Measurements from ENCODE around the gene USP3.
"Not testable (repeated sequence)": the region's sequence is repeated elsewhere in the genome, so short reads cannot be mapped to it uniquely, and the experiment has no call there.

The USP3 gene

DNA sequence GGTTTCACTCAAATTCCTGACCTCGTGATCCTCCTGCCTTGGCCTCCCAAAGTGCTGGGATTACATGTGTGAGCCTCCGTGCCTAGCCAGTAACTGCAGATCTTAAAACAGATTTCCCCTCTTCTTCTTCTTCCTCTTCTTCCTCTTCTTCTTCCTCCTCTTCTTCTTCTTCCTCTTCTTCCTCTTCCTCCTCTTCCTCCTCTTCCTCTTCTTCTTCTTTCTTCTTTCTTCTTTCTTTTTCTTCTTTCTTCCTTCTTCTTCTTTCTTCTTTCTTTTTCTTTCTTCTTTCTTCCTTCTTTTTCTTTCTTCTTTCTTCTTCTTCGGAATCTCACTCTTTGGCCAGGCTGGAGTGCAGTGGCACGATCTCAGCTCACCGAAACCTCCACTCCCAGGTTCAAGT is 7.8 kb downstream of the USP3 start:
- no peak for DNase-seq (ENCODE audit: low read depth, low spot score)

DNA sequence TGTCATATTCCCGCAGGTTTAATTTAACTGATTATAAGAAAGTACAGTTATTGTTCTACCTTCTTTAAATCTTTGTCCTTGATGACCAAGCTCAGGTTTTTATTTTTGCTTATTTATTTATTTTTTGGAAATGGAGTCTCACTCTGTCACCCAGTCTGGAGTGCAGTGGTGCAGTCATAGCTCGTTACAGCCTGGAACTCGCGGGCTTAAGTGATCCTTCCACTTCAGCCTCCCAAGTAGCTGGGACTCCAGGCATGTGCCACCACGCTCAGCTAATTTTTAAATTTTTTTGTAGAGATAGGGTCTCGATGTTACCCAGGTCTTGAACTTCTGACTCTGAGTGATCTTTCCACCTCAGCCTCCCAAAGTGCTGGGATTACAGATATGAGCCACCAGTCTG is 8.9 kb downstream of the USP3 start:
- no peak for DNase-seq (ENCODE audit: low read depth, low spot score)

DNA sequence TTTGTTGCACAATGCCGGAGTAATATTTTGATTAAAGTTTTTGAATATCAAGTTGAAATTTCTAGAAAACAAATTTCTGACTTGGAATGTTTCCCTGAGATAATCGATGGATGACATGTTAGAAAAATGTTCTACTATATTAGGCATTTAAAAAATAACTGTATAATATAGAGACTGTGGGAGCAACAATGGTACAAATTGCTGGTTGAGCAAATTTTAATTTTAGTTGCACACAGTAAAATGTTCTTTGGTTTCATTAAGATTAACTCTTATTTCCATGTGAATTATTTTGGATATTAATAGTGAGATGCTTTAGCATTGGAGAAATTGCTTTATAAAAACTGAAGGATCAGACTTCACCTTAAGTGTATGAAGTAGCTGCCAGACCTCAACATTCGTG is 9.3 kb downstream of the USP3 start:
- no peak for DNase-seq (ENCODE audit: low read depth, low spot score)

DNA sequence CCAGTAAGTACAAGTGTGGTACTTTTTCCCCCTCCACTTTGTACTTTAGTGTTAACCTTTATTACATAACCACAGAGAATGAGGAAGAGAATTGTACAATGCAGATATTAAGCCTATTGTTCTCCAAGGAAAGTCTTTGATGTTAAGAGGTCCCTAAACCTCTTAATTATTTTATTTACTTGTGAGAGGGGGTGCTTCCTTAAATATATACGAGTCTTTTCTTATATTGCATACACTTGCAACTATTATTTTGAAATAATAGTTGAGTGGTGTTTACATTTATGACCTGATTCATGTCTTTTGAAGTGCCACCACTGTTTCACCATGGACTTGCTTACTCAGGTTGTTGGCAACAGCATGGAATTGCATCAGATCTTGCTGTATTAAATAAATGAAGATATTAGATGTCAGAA is 10.1 kb downstream of the USP3 start:
- DNase-seq (ENCODE audit: low read depth, low spot score), result no peak

DNA sequence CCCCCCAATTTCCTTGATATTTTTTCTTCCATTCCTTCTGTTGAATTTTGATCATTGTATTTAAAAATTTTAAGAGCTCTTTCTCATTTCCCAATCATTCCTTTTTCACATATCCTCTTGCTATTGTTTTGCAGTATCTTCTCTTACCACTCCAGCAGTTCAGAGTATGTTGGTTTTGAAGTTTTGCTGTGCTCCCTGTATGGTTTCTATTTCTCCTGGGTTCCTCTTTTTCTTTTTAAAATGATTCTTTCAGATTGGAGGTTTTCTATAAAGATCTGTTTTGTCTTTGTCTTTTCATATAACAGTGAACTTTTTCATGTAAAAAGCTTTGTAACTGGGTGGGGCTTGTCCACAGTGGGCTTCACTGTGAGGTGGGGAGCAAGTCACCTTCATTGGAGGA is 12.8 kb downstream of the USP3 start:
- DNase-seq (ENCODE audit: low read depth, low spot score), result no peak

DNA sequence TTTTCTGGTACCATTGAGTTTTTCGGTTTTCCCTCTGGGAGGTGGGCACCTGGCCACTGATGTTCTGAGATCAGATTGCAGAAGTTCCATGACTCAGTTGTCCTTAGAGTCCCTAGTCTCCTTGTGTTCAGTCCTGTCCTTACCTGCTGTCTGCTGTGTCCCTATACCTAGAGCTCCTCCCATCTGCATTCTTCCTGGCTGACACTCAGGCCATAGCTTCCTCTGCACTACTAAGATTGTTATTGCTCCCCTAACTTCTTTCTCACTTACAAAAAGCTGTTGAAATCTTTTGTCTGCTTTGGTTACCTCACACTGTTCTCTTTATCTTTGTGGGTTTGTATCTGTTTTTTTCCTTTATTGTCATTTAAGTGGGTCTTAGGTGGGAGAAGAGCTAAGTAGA is 13.2 kb downstream of the USP3 start:
- no peak for DNase-seq (ENCODE audit: low read depth, low spot score)

DNA sequence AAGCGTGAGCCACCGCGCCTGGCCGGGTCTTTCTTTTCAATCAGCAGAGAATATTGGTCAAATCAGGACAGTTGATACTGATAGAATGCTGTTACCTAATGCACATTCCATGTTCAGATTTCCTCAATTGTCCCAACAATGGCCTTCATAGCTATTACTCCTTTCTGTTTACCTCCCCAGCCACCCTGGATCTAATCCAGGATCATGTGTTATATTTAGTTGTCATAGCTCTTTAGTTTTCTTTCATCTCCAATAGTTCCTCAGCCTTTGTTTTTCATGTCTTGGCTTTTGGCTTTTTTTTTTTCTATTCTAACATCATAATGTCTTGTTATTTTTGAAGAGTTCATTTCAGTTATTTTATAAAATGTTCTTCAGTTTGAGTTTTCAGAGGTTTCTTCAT is 14.6 kb downstream of the USP3 start:
- no peak for DNase-seq (ENCODE audit: low read depth, low spot score)

DNA sequence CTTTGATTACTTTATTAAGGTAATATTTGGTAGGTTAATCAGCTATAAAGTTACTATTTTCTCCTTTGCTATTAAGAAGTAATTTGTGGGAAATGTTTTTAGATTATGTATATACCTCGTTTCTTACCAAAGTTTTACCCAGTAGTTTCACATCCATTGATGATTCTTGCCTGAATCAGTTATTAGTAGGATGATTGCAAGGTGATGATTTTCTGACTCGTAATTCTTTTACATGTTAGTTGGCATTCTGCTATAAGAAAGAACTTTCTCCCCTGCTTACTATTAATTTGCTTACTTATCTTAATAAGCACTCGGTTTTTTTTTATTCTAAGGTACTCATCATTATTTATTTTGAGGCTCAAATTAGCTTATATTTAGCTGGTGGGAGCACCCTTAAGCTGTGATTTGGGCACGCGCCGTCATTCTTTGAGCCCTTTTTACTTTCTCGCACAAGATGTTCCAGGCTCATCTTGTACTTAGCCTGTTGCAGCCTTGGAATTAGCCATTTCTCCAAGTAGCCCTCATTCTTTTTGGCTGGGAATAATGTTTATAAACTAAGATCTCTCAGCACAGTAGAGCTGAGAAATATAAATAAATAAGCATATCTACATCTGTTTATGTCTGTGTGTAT is 15.3 kb downstream of the USP3 start:
- no peak for DNase-seq (ENCODE audit: low read depth, low spot score)

DNA sequence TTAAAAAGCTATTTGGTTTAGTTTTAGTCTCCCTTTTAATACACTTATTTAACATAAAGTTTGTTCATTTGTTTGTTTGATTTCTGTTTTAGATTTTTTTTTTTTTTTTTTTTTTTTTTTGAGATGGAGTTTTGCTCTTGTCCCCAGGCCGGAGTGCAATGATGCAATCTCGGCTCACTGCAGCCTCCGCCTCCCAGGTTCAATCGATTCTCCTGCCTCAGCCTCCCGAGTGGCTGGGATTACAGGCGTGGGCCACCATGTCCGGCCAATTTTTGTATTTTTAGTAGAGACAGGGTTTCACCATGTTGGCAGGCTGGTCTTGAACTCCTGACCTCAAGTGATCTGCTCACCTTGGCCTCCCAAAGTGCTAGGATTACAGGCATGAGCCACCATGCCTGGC is 16.1 kb downstream of the USP3 start:
- not testable (repeated sequence) for DNase-seq (ENCODE audit: low read depth, low spot score)

DNA sequence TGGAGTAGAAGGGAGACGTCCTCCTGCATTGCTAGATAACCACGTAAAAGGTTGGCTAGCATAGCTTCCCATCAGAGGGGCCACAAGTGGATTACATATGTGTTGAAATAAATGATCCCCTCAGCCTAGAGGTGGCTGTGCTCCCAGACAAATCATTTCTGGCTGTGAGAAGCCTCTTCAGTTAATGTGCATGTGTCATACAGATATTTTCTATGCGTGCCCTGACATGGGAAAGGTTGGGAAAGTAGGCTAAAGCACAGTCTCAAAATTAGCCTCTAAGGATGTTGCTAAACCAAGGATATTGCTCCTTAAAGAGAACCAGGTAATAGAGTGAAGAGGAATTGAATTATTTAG is 17.8 kb downstream of the USP3 start:
- DNase-seq (ENCODE audit: low read depth, low spot score), result no peak

DNA sequence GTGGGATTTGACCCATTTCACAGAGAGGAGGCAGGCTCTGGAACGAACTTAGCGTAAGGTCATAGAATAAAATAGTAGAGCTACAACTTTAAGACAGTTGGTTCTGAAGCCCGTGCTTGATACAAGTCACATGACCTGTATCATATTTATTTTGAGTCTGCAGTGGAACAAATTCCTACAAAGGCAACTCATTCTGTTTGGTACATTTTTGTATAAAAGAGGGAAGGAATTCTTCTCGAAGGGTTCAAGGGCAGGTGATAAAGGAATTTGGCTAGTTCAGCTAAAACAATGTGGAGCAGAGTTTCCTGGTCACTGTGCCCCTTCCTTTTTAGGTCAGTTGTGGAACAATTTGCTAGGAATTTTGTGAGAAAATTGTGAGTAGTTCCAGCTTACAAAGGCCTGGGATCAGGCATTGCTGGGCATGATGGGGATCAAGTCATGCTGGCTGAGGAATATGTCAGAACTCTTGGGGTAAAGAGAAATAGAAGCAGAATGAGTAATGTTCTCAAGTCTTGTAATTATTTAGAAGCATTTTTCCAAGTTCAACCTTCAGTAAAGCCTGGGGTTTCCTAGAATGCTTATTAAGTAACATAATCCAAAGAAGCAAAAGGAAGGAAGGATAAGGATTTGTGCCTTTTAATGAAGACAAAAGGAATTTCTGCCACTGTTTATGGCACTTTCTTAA is 19.1 kb downstream of the USP3 start:
- no peak for DNase-seq (ENCODE audit: low read depth, low spot score)

DNA sequence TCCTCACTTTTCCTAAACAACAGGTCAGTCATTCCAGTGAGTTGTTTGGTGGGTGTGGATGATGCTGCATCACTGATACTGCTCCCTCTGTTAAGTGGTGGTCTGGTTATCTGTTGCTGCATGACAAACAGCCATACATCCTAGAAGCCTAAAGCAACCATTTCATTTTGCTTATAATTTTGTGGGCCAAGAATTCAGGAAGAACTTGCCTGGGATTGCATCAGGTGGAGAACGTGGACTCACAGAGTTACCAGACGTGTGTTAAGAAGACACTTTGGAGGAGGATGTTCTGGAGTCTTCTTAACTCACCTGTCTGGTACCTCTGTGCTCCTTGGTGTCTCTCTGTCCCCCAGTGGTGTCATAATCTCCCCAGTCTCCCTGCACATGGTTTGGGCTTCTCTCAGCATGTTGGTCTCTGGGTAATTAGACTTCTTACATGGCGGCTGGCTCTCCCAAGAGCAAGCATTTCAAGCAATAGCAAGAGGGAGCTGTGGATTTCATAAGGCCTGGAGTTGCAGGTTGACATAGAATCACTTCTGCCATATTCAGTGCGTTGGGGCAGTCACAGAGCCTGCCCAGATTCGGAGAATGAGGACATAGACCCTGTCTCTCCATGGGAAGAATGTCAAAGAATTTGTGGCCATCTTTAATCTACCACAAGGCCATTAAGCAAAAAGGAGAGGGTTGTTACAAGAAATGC is 20.1 kb downstream of the USP3 start:
- no peak for DNase-seq (ENCODE audit: low read depth, low spot score)

DNA sequence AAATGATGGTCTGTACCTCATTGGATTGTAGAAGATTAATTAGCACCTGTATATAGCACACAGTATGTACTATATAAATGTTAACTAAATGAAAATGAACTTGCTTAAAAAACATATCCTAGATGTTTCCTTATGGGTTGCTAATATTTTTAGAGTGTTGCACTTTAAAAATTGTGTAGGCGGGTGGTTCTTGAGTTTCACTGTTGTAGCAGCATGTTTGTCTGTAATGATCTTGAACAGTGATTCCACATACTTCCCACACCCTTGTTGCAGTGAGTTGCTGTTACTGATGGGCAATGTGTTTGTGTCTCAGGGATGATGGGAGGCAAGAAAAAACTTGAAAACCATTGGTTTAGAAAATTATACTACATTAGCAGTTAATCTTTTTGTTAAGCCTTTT is 22.0 kb downstream of the USP3 start:
- DNase-seq (ENCODE audit: low read depth, low spot score), result no peak

DNA sequence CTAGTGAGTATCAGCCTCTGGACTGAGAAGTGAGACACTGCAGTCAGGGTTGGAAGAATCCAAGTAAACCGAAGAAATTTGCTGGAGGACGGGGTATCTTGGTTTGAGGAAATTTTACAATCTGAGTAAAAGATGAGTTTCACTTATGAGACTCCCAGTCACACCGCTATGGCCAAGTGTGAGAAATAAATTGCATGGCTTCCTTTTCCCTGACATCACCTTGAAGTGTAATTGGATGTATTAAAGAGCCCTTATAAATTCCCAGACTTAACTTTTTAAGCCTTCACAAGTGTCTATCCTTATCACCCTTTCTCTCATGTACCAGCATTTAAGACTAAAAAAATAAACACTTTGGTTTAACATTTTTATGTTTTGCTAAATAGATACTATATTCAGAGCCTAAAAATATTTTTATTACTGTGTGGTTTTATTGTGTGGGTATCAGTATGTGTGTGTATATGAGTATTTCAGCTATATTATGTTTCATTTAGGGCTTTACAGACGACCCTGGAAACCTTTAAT is 23.8 kb downstream of the USP3 start:
- DNase-seq (ENCODE audit: low read depth, low spot score), result no peak

DNA sequence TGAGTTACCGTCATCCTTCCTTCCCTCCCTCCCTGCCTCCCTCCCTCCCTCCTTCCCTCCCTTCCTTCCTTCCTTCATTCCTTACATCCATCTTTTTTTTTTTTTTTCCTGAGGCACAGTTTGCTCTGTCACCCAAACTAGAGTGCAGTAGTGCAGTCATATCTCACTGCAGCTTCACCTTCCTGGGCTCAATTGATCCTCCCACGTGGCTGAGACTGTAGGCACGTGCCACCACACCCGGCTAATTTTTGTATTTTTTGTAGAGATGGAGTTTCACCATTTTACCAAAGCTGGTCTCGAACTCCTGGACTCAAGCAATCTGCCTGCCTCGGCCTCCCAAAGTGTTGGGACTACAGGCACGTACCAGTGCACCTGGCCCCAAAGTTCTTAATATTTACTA is 25.8 kb downstream of the USP3 start:
- no peak for DNase-seq (ENCODE audit: low read depth, low spot score)

DNA sequence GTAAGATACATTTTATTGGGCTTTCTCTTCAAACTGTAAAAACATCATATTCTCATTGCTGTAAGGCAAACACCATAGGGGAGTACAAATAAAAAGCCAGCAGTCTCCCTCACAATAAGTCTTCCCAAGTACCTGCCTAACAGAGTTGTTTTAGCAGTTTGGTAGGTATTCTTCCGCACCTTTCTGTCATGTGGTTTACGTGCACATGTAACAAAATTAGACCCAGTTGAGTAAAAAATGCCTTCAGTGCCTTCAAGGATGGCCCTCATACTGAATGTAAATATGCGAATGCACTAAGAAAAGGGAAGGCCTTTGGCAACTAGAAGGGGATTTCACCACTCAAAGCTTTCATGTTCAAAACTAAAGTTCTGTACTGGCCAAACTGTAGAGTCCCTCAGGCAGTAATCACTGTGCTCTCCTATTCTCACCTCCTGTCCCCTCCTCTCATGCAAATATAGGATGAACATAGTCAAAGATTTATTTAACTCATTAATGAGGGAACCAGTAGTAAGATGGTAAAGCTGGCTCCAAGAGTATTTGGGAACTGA is 26.4 kb downstream of the USP3 start:
- no peak for DNase-seq (ENCODE audit: low read depth, low spot score)

DNA sequence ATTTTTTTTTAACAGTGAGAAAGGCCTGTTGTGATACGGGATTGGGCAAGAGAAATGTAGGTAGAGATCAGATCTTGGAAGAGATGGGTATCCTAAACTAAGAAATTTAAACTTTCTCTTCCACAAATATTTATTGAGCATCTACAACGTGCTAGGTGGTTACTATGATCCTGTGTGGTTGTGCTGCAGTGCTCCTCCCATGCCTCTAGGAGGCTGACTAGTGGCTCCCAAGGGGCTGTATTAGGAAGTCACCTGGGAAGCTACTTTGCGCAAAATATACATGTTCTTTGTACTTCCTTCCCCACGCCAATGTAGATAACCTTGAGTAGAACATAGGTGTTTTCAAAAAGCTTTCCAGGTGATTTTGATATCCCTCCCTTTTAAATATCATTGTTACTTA is 27.2 kb downstream of the USP3 start:
- no peak for DNase-seq (ENCODE audit: low read depth, low spot score)

DNA sequence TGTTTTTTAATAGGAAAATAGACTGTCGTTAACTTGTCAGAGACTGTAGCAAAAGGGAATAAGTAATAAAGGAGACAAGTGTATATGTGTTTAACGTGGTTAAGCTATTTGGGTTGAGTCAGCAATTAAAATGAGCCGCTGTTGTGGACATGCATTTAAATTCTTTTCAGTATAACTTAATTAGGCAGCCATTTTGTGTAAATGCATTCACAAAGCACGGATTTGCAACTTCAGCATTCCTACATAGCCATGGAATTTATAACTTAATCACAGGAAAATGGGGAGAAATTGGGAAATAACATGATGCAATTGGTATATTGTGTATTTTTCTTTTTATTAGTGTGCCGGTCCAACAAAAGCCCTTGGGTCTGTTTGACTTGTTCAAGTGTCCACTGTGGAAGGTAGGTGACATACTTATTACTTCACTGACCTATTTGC is 27.9 kb downstream of the USP3 start:
- no peak for DNase-seq (ENCODE audit: low read depth, low spot score)

DNA sequence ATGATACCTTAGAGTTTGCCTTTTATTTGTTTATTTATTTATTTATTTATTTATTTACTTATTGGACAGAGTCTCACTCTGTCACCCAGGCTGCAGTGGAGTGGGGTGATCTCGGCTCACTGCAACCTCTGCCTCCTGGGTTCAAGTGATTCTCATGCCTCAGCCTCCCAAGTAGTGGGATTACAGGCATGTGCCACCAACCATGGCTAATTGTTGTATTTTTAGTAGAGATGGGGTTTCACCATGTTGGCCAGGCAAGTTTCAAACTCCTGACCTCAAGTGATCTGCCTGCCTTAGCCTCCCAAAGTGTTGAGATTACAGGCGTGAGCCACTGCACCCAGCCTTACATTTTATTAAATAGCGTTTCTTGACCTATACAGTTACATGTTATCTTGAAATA is 30.5 kb downstream of the USP3 start:
- DNase-seq (ENCODE audit: low read depth, low spot score), result not testable (repeated sequence)

DNA sequence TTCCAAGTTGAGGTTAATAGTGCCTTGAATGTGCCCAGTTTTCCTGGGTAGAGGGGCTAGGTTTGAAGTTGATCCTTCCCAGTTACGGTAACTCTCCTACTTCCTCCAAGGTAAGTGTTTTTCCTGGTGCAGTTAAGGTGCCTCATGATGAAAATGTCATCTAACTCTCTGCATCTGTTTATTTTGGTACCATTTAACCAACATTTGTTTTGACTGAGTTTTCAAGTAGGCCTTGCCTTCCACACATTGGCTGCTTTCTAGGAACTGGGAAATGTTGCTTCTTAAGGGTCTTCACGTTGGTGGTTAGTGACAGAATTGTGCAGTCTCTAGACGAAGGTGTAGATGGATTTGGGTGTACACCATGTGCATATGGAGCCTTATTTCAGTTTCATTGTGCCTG is 31.3 kb downstream of the USP3 start:
- no peak for DNase-seq (ENCODE audit: low read depth, low spot score)

DNA sequence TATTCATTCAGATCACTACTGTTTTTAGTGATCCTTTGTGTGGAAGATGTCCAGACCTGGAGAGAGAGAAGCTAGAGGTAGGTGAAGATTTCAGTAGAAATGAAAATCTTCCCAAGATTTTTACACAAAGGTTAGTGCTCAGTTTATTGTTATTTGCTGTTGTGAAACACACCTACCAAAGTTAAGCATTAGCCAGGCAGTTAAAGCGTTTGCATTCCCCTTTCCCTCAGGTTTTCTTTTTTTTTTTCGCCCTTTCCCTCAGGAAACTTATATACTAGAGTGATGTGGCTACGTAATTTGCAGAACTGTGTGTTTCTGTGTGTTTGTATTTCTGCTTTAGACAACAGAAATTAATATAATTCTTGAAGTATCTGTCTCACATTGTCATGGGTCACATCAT is 34.5 kb downstream of the USP3 start:
- DNase-seq (ENCODE audit: low read depth, low spot score), result no peak

DNA sequence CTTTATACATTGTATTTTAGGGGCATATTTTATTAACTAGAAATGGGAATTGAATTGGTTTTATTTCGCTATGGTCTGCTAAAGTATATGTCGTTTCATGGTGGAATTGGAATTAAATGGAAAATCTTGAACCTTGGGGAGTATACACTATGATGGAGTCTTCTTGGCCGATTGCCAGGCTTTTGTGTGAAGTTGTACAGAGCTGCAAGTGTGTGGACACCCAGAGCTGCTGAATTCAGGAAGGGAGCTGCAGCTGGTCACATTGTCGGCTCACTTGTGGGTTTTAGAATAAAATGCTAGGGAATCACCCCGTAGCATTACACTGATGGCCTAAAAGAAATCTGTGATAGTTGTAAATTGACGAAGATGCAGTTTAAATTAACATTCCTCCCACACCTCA is 35.1 kb downstream of the USP3 start:
- DNase-seq (ENCODE audit: low read depth, low spot score), result no peak

DNA sequence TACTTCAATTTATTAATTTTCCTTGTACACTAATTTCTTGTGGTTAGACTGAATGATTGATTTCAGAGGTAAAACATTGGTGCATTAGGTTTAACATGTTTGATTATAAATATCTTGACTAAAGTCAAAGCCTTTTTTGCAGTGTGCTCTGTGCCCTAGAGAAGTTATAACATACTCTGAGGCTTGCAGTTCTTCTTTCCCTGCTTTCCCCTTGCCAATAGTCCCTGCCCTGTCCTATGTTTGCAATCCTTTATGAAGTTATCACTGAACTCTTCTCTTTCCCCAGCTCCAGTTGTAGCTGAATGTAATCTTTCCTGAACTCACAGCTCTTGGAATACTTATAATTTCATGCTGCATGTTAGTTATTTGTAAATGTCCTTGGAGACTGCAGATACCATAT is 35.6 kb downstream of the USP3 start:
- no peak for DNase-seq (ENCODE audit: low read depth, low spot score)
